ENCODE results near the gene RALA.

DNA sequence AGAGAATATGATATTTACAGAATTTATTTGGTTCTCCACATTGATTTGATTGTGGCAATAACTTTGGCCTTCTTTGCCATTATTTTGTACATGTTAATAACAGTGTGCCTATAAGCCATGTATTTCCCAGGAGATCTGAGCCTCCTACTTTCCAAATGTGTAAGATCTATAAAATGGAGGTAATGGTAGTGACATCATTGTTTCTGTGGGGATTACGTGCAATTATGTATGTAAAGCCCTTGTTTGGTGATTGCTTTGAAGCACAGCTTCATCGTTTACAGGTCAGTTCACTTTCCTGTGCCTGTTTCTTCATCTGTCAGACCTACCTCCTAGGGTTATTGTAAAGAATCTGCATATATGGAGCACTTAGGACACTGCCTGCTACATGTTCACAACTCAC, 39.8 kb upstream of the RALA start:
- TF ChIP-seq POLR2A (IDR thresholded peaks at IDR 0.05; ENCODE audit: low read length) (no peak), GATA1 (IDR thresholded peaks at IDR 0.05; ENCODE audit: low read depth, low read length) (no peak)
